Psoas muscle (tissue), 8 donors: ENCODE data around the gene IRX6. TPM values are rescaled to one million over a fixed set of nuclear protein-coding genes. Genes with fewer than 3 reads are reported as not detected.

Experiments used
- ATAC-seq, 4 donors: fragments of 200-7000 bp; cut with Tn5 transposase; one replicate each; pipeline ENCODE4 v1.9.1; 2020; ENCODE audit warnings: moderate library complexity in 3 of 4, mild to moderate bottlenecking in 2 of 4
- DNase-seq, 2 donors: peaks; one replicate each; pipeline ENCODE4 v3.0.0-alpha.2; 2020
- H3K27ac ChIP-seq: fragments of 200-600 bp; one replicate; pipeline ENCODE4 v1.8.0; 2022
- H3K27me3 ChIP-seq, 3 donors: fragments of 200-600 bp in 1 of 3; one replicate each; pipeline versions ENCODE4 v1.6.1 to v1.8.0; 2013 to 2022; ENCODE audit warnings: low read length in 2 of 3, mild to moderate bottlenecking in 2 of 3, moderate library complexity in 1 of 3; ENCODE audit not compliant: insufficient read depth in 3 of 3
- H3K36me3 ChIP-seq, 2 donors: fragments of 200-600 bp in 1 of 2; one replicate each; pipeline versions ENCODE4 v1.6.1 to v1.8.0; 2013 to 2022; ENCODE audit warnings: low read depth in 1 of 2, mild to moderate bottlenecking in 1 of 2, moderate library complexity in 1 of 2; ENCODE audit not compliant: insufficient read depth in 1 of 2
- H3K4me1 ChIP-seq: fragments of 200-600 bp; one replicate; pipeline ENCODE4 v1.8.0; 2022
- H3K4me3 ChIP-seq: fragments of 200-600 bp; one replicate; pipeline ENCODE4 v1.8.0; 2022; ENCODE audit warnings: mild to moderate bottlenecking
- H3K9me3 ChIP-seq: fragments of 200-600 bp; one replicate; pipeline ENCODE4 v1.8.0; 2022
- WGBS, 3 donors: extraction: QIAGEN DNeasy Blood & Tissue Kit; methylation state at CpG; one replicate each; pipeline versions ENCODE4 v1.1.6 to v1.1.7; 2013; 5-methylcytosine and 5-hydroxymethylcytosine counted together
- intact Hi-C, 2 donors: fragments of 100-400 bp; cut with DNase I; formaldehyde crosslinking; loops; one replicate each; pipeline versions ENCODE4 v1.11.0 to v1.14.2; 2022
- polyA plus RNA-seq, 3 donors: library from polyadenylated mRNA; stranded (reverse); fragments of 200-250 nt; gene quantifications; one replicate each; pipeline ENCODE4 v1.2.3, GENCODE V29; 2013
- total RNA-seq, 4 donors: library from RNA; stranded (reverse); fragmentation: NEBNext Ultra II Directional in 2 of 4; extraction: Animal tissue kit (Norgen Biotek cat#: 25700) in 2 of 4; gene quantifications; one replicate each; pipeline versions ENCODE4 v1.2.1 to v1.2.4, GENCODE V29; 2021 to 2023
- TF ChIP-seq, protein P1 (sequence below): fragments of 200-600 bp; IDR thresholded peaks from one replicate; pipeline ENCODE4 v1.8.0; 2022; ENCODE audit warnings: antibody characterized with exemption
- donor health status: healthy with polysubstance abuse.
- donor health status: DM: no; HTN: no; CAD: no; lungs with moderate emphysema.
- donor health status: Bipolar disorder and iron deficiency.
- donor health status: healthy.
- donor health status: DM: yes; HTN: yes; CAD: no.
- donor health status: DM: no; HTN: no; CAD: no.
- donor health status: DM: no; HTN: no; CAD: no.
- donor health status: DM: yes; HTN: yes; CAD: no.

The IRX6 gene
- total and polyA plus RNA-seq, 7 donors, result 0.32 to 6.1 (median 1.0) TPM

DNA sequence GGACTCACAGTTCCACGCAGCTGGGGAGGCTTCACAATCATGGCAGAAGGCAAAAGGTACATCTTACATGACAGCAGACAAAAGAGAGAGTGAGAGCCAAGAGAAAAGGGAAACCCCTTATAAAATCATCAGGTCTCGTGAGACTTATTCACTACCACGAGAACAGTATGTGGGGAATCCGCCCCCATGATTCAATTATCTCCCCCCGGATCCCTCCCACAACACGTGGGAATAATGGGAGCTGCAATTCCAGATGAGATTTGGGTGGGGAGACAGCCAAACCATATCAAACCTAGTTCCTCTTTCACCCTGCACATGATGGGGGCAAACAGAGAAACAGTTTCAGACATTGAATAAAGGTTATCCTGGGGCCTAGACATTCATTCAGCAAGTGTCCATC, 32.2 kb upstream of the IRX6 start:
- H3K36me3 ChIP-seq, result no peaks in the 10 kb centered on the region
- TF ChIP-seq, protein P1, sequence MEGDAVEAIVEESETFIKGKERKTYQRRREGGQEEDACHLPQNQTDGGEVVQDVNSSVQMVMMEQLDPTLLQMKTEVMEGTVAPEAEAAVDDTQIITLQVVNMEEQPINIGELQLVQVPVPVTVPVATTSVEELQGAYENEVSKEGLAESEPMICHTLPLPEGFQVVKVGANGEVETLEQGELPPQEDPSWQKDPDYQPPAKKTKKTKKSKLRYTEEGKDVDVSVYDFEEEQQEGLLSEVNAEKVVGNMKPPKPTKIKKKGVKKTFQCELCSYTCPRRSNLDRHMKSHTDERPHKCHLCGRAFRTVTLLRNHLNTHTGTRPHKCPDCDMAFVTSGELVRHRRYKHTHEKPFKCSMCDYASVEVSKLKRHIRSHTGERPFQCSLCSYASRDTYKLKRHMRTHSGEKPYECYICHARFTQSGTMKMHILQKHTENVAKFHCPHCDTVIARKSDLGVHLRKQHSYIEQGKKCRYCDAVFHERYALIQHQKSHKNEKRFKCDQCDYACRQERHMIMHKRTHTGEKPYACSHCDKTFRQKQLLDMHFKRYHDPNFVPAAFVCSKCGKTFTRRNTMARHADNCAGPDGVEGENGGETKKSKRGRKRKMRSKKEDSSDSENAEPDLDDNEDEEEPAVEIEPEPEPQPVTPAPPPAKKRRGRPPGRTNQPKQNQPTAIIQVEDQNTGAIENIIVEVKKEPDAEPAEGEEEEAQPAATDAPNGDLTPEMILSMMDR, result no peak
- ATAC-seq, result no peak

DNA sequence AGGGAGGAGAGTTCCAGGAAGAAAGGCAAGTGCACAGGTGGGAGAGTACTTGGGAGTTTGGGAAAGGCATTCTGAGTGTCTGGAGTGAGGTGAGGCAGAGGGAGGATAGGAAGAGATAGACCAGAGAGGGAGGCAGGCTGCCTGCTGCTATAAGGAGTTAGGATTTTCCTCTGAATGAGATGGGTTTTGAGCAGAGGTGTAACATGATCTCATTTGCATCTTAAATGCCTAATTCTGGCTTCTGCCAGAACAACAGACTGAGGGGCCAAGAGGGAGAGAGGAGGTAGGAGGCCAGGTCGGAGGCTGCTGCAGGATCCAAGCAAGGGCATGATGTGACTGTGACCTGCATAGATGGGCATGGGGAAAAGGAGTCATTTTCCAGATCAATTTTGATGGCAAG, 31.5 kb upstream of the IRX6 start:
- Histone ChIP-seq H3K36me3 (no peaks in the 10 kb centered on the region), H3K4me3 (no peak overlapping the region), H3K27ac (no peak overlapping the region), H3K4me1 (peaks cover 25% of the 10 kb centered on the region), H3K9me3 (no peaks in the 10 kb centered on the region), H3K27me3 (no peaks in the 10 kb centered on the region)
- WGBS, 3 donors, result 83 to 87% (median 86%) methylated on average over 1 of the region's 1 CpG
- ATAC-seq (no peak), DNase-seq (no peak)
- intact Hi-C loops, result no loop called here
- TF ChIP-seq, protein P1, result no peak

More for the DNA sequence above, 32.2 kb upstream of the IRX6 start:
- H3K4me1 ChIP-seq, result peaks cover 25% of the 10 kb centered on the region
- intact Hi-C loops, result no loop called here
- no peaks in the 10 kb centered on the region for H3K27me3 ChIP-seq
- H3K27ac ChIP-seq, result no peak overlapping the region
- 78 to 85% (median 80%) methylated on average over 6 of the region's 6 CpGs for WGBS, 3 donors
- no peak for DNase-seq
- H3K4me3 ChIP-seq, result no peak overlapping the region
- no peaks in the 10 kb centered on the region for H3K9me3 ChIP-seq

DNA sequence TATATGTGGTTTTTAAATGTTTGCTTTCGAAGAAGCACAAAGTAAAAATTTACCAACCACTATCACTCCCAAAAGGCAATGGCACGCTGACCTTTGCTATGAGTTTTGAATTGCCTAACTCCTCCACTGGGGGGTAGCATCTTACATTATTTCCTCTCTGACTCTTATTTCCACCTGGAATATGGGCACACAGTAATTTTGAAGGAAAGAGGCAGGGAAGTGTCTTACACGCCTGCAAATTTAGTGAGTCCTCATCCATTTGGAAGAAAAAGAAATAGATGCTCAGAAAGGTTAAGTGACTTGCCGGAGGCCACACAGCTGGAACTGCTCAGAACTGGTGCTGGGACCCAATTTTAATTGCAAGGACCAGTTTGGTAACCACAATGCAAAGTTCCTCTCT, 29.9 kb upstream of the IRX6 start:
- intact Hi-C loops, result no loop called here
- TF ChIP-seq, protein P1, result peak; percentile 4
- Histone ChIP-seq H3K27ac (peak overlapping the region; percentile 65), H3K36me3 (no peaks in the 10 kb centered on the region), H3K27me3 (no peaks in the 10 kb centered on the region), H3K4me3 (no peak overlapping the region), H3K4me1 (peaks cover 25% of the 10 kb centered on the region), H3K9me3 (no peaks in the 10 kb centered on the region)
- DNase-seq (no peak), ATAC-seq (no peak)
- 92 to 95% (median 92%) methylated on average over 4 of the region's 4 CpGs for WGBS, 3 donors

DNA sequence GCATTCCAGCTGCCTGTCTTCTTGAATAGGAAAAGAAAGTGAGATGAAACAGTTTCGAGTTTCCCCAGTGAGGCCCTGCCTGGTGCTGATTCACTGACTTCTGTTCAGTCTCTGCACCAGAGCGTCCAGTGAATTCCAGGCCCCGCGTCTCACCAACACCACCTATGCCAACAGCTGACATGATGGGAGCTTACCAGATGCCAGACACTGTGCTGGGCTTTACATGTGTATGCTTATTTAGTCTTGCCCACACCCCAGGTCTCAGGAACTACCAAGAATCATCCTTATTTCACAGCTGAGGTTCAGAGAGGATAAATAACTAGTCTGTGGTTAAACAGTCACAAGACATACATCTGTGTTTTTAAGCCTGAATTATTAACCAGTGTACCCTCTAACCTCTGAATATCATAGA, 29.1 kb upstream of the IRX6 start:
- DNase-seq (peak; percentile 34 to 67), ATAC-seq (peak; percentile 82 to 88 (median 85))
- Histone ChIP-seq H3K27me3 (no peaks in the 10 kb centered on the region), H3K4me1 (peaks cover 25% of the 10 kb centered on the region), H3K4me3 (no peak overlapping the region), H3K27ac (peak overlapping the region; percentile 65), H3K36me3 (no peaks in the 10 kb centered on the region), H3K9me3 (no peaks in the 10 kb centered on the region)
- WGBS, 3 donors, result 21 to 26% (median 21%) methylated on average over 4 of the region's 4 CpGs
- TF ChIP-seq, protein P1, result no peak
- intact Hi-C loops, result loop anchor here in 1 of 2 donors (5.0 kb wide), 1 partner anchor 38 kb away; no protein-coding TSS in a partner anchor
